HT-29 (cell line): ENCODE data around the gene SLC37A1. TPM values are rescaled to one million over a fixed set of nuclear protein-coding genes. Genes with fewer than 3 reads are reported as not detected.

Experiments used
- total RNA-seq: library from RNA; depleted of rRNA; stranded (reverse); fragments of >200 nt; shearing (Covaris generic); gene quantifications from 2 replicates; pipeline ENCODE4 v1.2.3, GENCODE V29; 2014; rRNA removed

The SLC37A1 gene
- total RNA-seq, 1 experiment from 2014 or later = 102 TPM

Other genes starting within 250 kb of the SLC37A1 start
- gene TFF3, start 198.4 kb upstream of the SLC37A1 start, total RNA-seq = 58.5 and 71.8 TPM in 2 replicates
- gene TFF2, start 162.9 kb upstream of the SLC37A1 start, total RNA-seq = 1.5 and 3.2 TPM in 2 replicates
- gene TFF1, start 147.3 kb upstream of the SLC37A1 start, total RNA-seq = 3.4 and 4.6 TPM in 2 replicates
- gene TMPRSS3, start 117.8 kb upstream of the SLC37A1 start, total RNA-seq = 0.05 and 0.37 TPM in 2 replicates
- not detected in 2 replicates for gene UBASH3A, start 110.0 kb upstream of the SLC37A1 start, total RNA-seq
- 1.9 and 2.7 TPM in 2 replicates for gene RSPH1, start 17.6 kb upstream of the SLC37A1 start, total RNA-seq
- gene PDE9A, start 139.8 kb downstream of the SLC37A1 start, total RNA-seq = 8.4 and 9.1 TPM in 2 replicates